Right ventricle myocardium inferior (tissue), 1 donor: ENCODE data around the gene GLI3. TPM values are rescaled to one million over a fixed set of nuclear protein-coding genes. Genes with fewer than 3 reads are reported as not detected.
A peak's percentile ranks its signal among the peaks of the same experiment; 100 is the strongest.

ENCODE experiments used
- ATAC-seq: fragments of 200-7000 bp; cut with Tn5 transposase; one replicate; pipeline ENCODE4 v1.9.1; 2020; ENCODE audit warnings: mild to moderate bottlenecking, moderate library complexity
- DNase-seq: peaks from one replicate; pipeline ENCODE4 v3.0.0; 2021; ENCODE audit errors: missing footprints
- intact Hi-C: fragments of 100-400 bp; cut with DNase I; formaldehyde crosslinking; loops from one replicate; pipeline ENCODE4 v1.11.0; 2022
- total RNA-seq: library from RNA; stranded (reverse); fragmentation: NEBNext Ultra II Directional; extraction: Animal tissue kit (Norgen Biotek cat#: 25700); gene quantifications from one replicate; pipeline ENCODE4 v1.2.1, GENCODE V29; 2021
- donor health status: DM: no; HTN: yes; CAD: no; lungs with severe emphysema.

GLI3 gene
- total RNA-seq, 1 donor from 2014 or later, result 3.9 TPM

GRCh38 chr7:42077271-42078135 is 159.5 kb downstream of the GLI3 start:
- no peak for ATAC-seq
- intact Hi-C loops, result no loop called here
- DNase-seq, result no peak

- intact Hi-C loops, result no loop called here
- ATAC-seq (no peak), DNase-seq (no peak)
These were observed 160.1 kb downstream of the GLI3 start for GRCh38 chr7:42076870-42077269.

GRCh38 chr7:42075418-42075817 is 161.6 kb downstream of the GLI3 start:
- DNase-seq, result no peak
- ATAC-seq, result no peak
- intact Hi-C loops, result no loop called here

- intact Hi-C loops, result no loop called here
- DNase-seq, result no peak
- no peak for ATAC-seq
These were observed 162.9 kb downstream of the GLI3 start for GRCh38 chr7:42074076-42074475.

- peak; percentile 37 for ATAC-seq
- intact Hi-C loops, result no loop called here
- no peak for DNase-seq
These were observed 165.4 kb downstream of the GLI3 start for GRCh38 chr7:42071372-42072261.

GRCh38 chr7:42070068-42070467 is 166.9 kb downstream of the GLI3 start:
- ATAC-seq (no peak), DNase-seq (no peak)
- intact Hi-C loops, result no loop called here

GRCh38 chr7:42069590-42069989 is 167.4 kb downstream of the GLI3 start:
- intact Hi-C loops, result no loop called here
- DNase-seq (no peak), ATAC-seq (no peak)

GRCh38 chr7:42068554-42069280 is 168.3 kb downstream of the GLI3 start:
- intact Hi-C loops, result no loop called here
- DNase-seq (no peak), ATAC-seq (no peak)

GRCh38 chr7:42065942-42066341 is 171.1 kb downstream of the GLI3 start:
- ATAC-seq, result no peak
- intact Hi-C loops, result no loop called here
- DNase-seq, result no peak

GRCh38 chr7:42065015-42065414 is 172.0 kb downstream of the GLI3 start:
- DNase-seq, result no peak
- intact Hi-C loops, result no loop called here
- no peak for ATAC-seq

GRCh38 chr7:42064534-42064933 is 172.5 kb downstream of the GLI3 start:
- DNase-seq (no peak), ATAC-seq (no peak)
- intact Hi-C loops, result no loop called here

GRCh38 chr7:42059275-42059674 is 177.7 kb downstream of the GLI3 start:
- intact Hi-C loops, result no loop called here
- no peak for ATAC-seq
- no peak for DNase-seq

GRCh38 chr7:42057331-42057730 is 179.7 kb downstream of the GLI3 start:
- ATAC-seq (no peak), DNase-seq (no peak)
- intact Hi-C loops, result no loop called here

- ATAC-seq (no peak), DNase-seq (no peak)
- intact Hi-C loops, result no loop called here
These were observed 181.8 kb downstream of the GLI3 start for GRCh38 chr7:42055171-42055570.

- intact Hi-C loops, result no loop called here
- ATAC-seq (no peak), DNase-seq (no peak)
These were observed 183.2 kb downstream of the GLI3 start for GRCh38 chr7:42053834-42054233.

GRCh38 chr7:42049761-42050160 is 187.2 kb downstream of the GLI3 start:
- DNase-seq (no peak), ATAC-seq (no peak)
- intact Hi-C loops, result no loop called here

- ATAC-seq (no peak), DNase-seq (no peak)
- intact Hi-C loops, result no loop called here
These were observed 190.5 kb downstream of the GLI3 start for GRCh38 chr7:42046483-42046882.

GRCh38 chr7:42045961-42046360 is 191.0 kb downstream of the GLI3 start:
- ATAC-seq (no peak), DNase-seq (no peak)
- intact Hi-C loops, result no loop called here

- DNase-seq, result no peak
- no peak for ATAC-seq
These were observed 197.1 kb downstream of the GLI3 start for GRCh38 chr7:42039921-42040320.

More at GRCh38 chr7:42039921-42040320, 197.1 kb downstream of the GLI3 start:
- intact Hi-C loops, result no loop called here
